Suprapubic skin (tissue), 4 donors: ENCODE data around the gene YKT6. TPM values are rescaled to one million over a fixed set of nuclear protein-coding genes. Genes with fewer than 3 reads are reported as not detected.

Experiments used
- DNase-seq, 2 donors: peaks; one replicate each; pipeline ENCODE4 v3.0.0-alpha.2; 2019; ENCODE audit warnings: low spot score in 2 of 2
- H3K27ac ChIP-seq: fragments of 200-600 bp; sonication (generic); one replicate; pipeline ENCODE4 v1.5.1; 2019
- H3K27me3 ChIP-seq: fragments of 200-600 bp; sonication (generic); one replicate; pipeline ENCODE4 v1.5.1; 2019
- H3K36me3 ChIP-seq: fragments of 200-600 bp; sonication (generic); one replicate; pipeline ENCODE4 v1.5.1; 2019
- H3K4me1 ChIP-seq: fragments of 200-600 bp; sonication (generic); one replicate; pipeline ENCODE4 v1.5.1; 2019
- H3K4me3 ChIP-seq: fragments of 200-600 bp; sonication (generic); one replicate; pipeline ENCODE4 v1.5.1; 2019; ENCODE audit warnings: mild to moderate bottlenecking
- H3K9me3 ChIP-seq: fragments of 200-600 bp; sonication (generic); one replicate; pipeline ENCODE4 v1.5.1; 2019
- EP300 ChIP-seq: sonication (generic); formaldehyde crosslinking; IDR thresholded peaks from one replicate; pipeline ENCODE4 v1.6.1; 2017; ENCODE audit warnings: antibody characterized with exemption
- POLR2A ChIP-seq, 2 donors: fragments of 450-650 bp; IDR thresholded peaks; one replicate each; pipeline ENCODE4 v1.6.1; 2017; ENCODE audit warnings: antibody characterized with exemption in 2 of 2, mild to moderate bottlenecking in 2 of 2, moderate library complexity in 2 of 2
- POLR2AphosphoS5 ChIP-seq, 3 donors: sonication (generic); formaldehyde crosslinking; IDR thresholded peaks; one replicate each; pipeline ENCODE4 v1.6.1; 2017; ENCODE audit warnings: antibody characterized with exemption in 3 of 3
- WGBS: methylation state at CpG from one replicate; pipeline ENCODE4 v1.1.5; 2018; 5-methylcytosine and 5-hydroxymethylcytosine counted together
- total RNA-seq, 4 donors: library from RNA; depleted of rRNA; stranded (reverse); fragments of >200 nt; gene quantifications; one replicate each; pipeline ENCODE4 v1.1.0, GENCODE V29; 2016
- TF ChIP-seq, protein P1 (sequence below), 2 donors: fragments of 200-600 bp in 1 of 2; fragments of 450-650 bp in 1 of 2; sonication (generic) in 1 of 2; IDR thresholded peaks; one replicate each; pipeline ENCODE4 v1.5.1; 2016 to 2019; ENCODE audit warnings: antibody characterized with exemption in 2 of 2, mild to moderate bottlenecking in 1 of 2, moderate library complexity in 1 of 2

YKT6 gene
- total RNA-seq, 4 donors from 2014 or later = 40.6 to 52.1 (median 43.5) TPM

- H3K27ac ChIP-seq = no peak overlapping the region
- 73% methylated on average over 15 of the region's 16 CpGs for WGBS
- no peaks in the 10 kb centered on the region for H3K9me3 ChIP-seq
- TF ChIP-seq POLR2AphosphoS5 (IDR thresholded peaks at IDR 0.05) (no peak), EP300 (no peak), POLR2A (IDR thresholded peaks at IDR 0.05) (no peak)
- TF ChIP-seq, protein P1, sequence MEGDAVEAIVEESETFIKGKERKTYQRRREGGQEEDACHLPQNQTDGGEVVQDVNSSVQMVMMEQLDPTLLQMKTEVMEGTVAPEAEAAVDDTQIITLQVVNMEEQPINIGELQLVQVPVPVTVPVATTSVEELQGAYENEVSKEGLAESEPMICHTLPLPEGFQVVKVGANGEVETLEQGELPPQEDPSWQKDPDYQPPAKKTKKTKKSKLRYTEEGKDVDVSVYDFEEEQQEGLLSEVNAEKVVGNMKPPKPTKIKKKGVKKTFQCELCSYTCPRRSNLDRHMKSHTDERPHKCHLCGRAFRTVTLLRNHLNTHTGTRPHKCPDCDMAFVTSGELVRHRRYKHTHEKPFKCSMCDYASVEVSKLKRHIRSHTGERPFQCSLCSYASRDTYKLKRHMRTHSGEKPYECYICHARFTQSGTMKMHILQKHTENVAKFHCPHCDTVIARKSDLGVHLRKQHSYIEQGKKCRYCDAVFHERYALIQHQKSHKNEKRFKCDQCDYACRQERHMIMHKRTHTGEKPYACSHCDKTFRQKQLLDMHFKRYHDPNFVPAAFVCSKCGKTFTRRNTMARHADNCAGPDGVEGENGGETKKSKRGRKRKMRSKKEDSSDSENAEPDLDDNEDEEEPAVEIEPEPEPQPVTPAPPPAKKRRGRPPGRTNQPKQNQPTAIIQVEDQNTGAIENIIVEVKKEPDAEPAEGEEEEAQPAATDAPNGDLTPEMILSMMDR (IDR thresholded peaks at IDR 0.05) = no peak
- no peaks in the 10 kb centered on the region for H3K36me3 ChIP-seq
- DNase-seq = no peak
- no peaks in the 10 kb centered on the region for H3K27me3 ChIP-seq
- H3K4me1 ChIP-seq = peaks cover 3% of the 10 kb centered on the region
- H3K4me3 ChIP-seq = no peak overlapping the region
Measured at GRCh38 chr7:44184206-44184872, 16.4 kb upstream of the YKT6 start.

- TF ChIP-seq POLR2A (IDR thresholded peaks at IDR 0.05) = no peak
- TF ChIP-seq, protein P1 (IDR thresholded peaks at IDR 0.05) = no peak
- no peak for TF ChIP-seq POLR2AphosphoS5 (IDR thresholded peaks at IDR 0.05)
- Histone ChIP-seq H3K27me3 (no peaks in the 10 kb centered on the region), H3K4me1 (peaks cover 3% of the 10 kb centered on the region), H3K36me3 (no peaks in the 10 kb centered on the region), H3K4me3 (no peak overlapping the region), H3K27ac (no peak overlapping the region), H3K9me3 (no peaks in the 10 kb centered on the region)
- 96% methylated on average over 2 of the region's 2 CpGs for WGBS
- no peak for DNase-seq
Measured at GRCh38 chr7:44184873-44185446, 15.8 kb upstream of the YKT6 start.

DNA sequence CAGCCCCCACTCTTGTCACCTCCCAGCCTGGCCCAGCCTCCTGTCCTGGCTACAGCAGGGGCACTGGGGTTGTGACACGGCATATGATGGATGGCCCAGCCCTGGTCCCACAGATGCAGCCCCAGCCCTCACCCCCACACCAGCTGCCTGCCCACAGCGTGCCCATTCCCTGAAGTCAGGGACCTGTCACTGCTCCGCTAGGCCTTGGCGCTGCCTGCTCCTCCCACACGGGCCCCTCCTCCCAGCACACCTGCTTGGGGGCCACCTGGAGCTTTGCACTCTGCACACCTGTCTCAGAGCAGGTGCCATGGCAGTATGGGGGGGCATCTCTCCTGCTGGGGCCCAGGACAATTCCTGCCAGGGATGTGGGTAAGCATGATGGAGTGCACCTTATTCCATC, 15.0 kb upstream of the YKT6 start:
- no peak for DNase-seq
- peaks cover 3% of the 10 kb centered on the region for H3K4me1 ChIP-seq
- H3K36me3 ChIP-seq = no peaks in the 10 kb centered on the region
- H3K9me3 ChIP-seq = no peaks in the 10 kb centered on the region
- H3K4me3 ChIP-seq = no peak overlapping the region
- TF ChIP-seq EP300 (no peak), POLR2A (IDR thresholded peaks at IDR 0.05) (no peak), POLR2AphosphoS5 (IDR thresholded peaks at IDR 0.05) (no peak)
- TF ChIP-seq, protein P1 (IDR thresholded peaks at IDR 0.05) = no peak
- no peak overlapping the region for H3K27ac ChIP-seq
- no peaks in the 10 kb centered on the region for H3K27me3 ChIP-seq
- WGBS = 80% methylated on average over 1 of the region's 5 CpGs

- Histone ChIP-seq H3K27ac (no peak overlapping the region), H3K4me1 (peaks cover 3% of the 10 kb centered on the region), H3K9me3 (no peaks in the 10 kb centered on the region), H3K27me3 (no peaks in the 10 kb centered on the region), H3K36me3 (no peaks in the 10 kb centered on the region), H3K4me3 (no peak overlapping the region)
- no peak for TF ChIP-seq EP300
- TF ChIP-seq, protein P1 (IDR thresholded peaks at IDR 0.05) = no peak
- no peak for TF ChIP-seq POLR2AphosphoS5 (IDR thresholded peaks at IDR 0.05)
- TF ChIP-seq POLR2A (IDR thresholded peaks at IDR 0.05) = no peak
- WGBS = 73% methylated on average over 5 of the region's 5 CpGs
- no peak for DNase-seq
Measured at GRCh38 chr7:44186736-44187135, 14.0 kb upstream of the YKT6 start.

GRCh38 chr7:44187636-44188416, 13.0 kb upstream of the YKT6 start:
- H3K9me3 ChIP-seq = no peaks in the 10 kb centered on the region
- 67% methylated on average over 8 of the region's 9 CpGs for WGBS
- H3K4me3 ChIP-seq = no peak overlapping the region
- H3K27me3 ChIP-seq = peaks cover 5% of the 10 kb centered on the region
- no peak for TF ChIP-seq POLR2AphosphoS5 (IDR thresholded peaks at IDR 0.05)
- TF ChIP-seq POLR2A (IDR thresholded peaks at IDR 0.05) = no peak
- no peak for TF ChIP-seq EP300
- TF ChIP-seq, protein P1 (IDR thresholded peaks at IDR 0.05) = no peak
- no peaks in the 10 kb centered on the region for H3K36me3 ChIP-seq
- DNase-seq = peak in 1 of 2 donors; percentile 48
- peaks cover 3% of the 10 kb centered on the region for H3K4me1 ChIP-seq
- no peak overlapping the region for H3K27ac ChIP-seq
